Inflammatory macrophage treated with lipopolysaccharide for 4 hours (primary cell): ENCODE results near the gene MOV10L1.

ENCODE experiments used
- DNase-seq: peaks from one replicate; pipeline ENCODE4 v3.0.0-alpha.2; 2020

The MOV10L1 gene

GRCh38 chr22:50205781-50206569 is 116.2 kb downstream of the MOV10L1 start:
- no peak for DNase-seq

DNA sequence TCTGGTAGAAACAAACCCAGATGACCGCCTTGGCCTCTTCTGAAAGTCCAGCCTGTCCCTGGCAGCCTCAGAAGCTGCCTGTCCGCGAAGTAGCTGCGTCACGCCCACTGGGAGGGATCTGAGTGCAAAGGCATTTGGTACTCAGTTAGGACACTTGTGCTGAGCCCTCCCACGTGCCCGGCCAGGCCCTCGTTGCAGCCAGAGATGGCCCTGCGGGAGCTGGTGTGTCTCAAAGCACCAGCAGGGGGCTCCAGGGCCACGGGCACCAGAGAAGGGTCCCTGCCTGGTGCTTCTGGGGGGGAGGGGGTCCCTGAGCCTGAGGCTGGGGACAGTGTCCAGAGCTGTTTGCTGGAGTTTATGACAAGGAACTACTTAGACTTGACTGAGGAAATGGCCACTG is 116.8 kb downstream of the MOV10L1 start:
- DNase-seq: peak; percentile 64

GRCh38 chr22:50207383-50208140 is 117.8 kb downstream of the MOV10L1 start:
- DNase-seq: no peak

DNA sequence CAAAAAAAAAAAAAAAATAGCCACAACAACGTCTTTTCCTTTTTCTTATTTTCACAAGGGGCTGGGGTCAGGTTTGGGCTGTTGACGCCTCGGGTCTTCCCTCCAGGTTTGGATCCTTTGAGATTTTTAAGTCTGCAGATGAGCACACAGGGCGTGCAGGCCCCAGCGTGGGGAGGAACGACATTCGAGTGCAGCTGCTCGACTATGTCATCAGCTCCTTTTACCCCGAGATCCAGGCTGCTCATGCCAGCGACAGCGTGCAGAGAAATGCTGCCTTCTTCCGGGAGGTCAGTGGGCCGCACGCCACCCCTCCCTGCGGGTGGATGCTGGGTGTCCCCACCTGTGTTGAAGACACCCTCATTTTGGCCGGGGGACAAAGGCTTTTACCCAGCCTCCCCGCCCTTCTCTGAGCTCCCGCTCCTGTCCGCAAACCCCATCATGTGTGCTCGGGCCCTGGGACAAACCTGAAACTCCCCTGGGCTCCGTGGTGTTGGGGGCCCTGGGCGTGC is 118.7 kb downstream of the MOV10L1 start:
- DNase-seq: no peak

- no peak for DNase-seq
Measured at GRCh38 chr22:50208939-50209892, 119.4 kb downstream of the MOV10L1 start.

DNA sequence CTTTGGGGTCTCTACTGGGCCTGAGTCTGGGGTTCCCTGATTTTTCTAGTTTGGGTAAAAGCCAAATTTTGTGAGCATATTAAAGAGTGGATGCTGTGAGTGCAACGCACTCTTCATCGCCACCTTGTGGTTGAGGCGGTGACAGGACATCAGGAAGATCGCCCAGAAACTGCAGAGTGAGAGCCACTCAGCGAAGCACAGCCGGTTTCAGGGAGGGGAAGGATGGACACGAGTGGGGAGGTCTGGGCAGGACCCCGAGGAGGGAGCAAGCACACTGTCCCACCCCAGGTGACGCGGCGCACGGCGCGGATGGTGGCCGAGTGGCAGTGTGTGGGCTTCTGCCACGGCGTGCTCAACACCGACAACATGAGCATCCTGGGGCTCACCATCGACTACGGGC is 120.1 kb downstream of the MOV10L1 start:
- peak; percentile 63 for DNase-seq

- DNase-seq: no peak
Measured at GRCh38 chr22:50210378-50211139, 120.8 kb downstream of the MOV10L1 start.

GRCh38 chr22:50211147-50211546 is 121.3 kb downstream of the MOV10L1 start:
- no peak for DNase-seq
